WERI-Rb-1 (cell line): Measurements from ENCODE around the gene DISC1.
A peak's percentile ranks its signal among the peaks of the same experiment; 100 is the strongest.

Source experiments
- DNase-seq: peaks from one replicate; pipeline ENCODE4 v3.0.0-alpha.2; 2020
- H3K27ac ChIP-seq: fragments of 250-450 bp; sonication (Bioruptor Pico); 2 replicates; pipeline ENCODE4 v1.5.1; 2020; ENCODE audit warnings: mild to moderate bottlenecking, moderate library complexity
- H3K27me3 ChIP-seq: fragments of 250-450 bp; sonication (Bioruptor Pico); 2 replicates; pipeline ENCODE4 v1.5.1; 2021; ENCODE audit warnings: mild to moderate bottlenecking, low read depth, moderate library complexity; ENCODE audit not compliant: insufficient read depth, severe bottlenecking
- H3K36me3 ChIP-seq: fragments of 250-450 bp; sonication (Bioruptor Pico); 2 replicates; pipeline ENCODE4 v1.5.1; 2020; ENCODE audit warnings: mild to moderate bottlenecking, moderate library complexity
- H3K4me3 ChIP-seq: 2 replicates; pipeline ENCODE4 v1.5.1; 2011; ENCODE audit warnings: low read depth, mild to moderate bottlenecking, control low read depth, low read length
- H3K9me3 ChIP-seq: fragments of 250-450 bp; sonication (Bioruptor Pico); 2 replicates; pipeline ENCODE4 v1.5.1; 2021; ENCODE audit warnings: mild to moderate bottlenecking, moderate library complexity; ENCODE audit not compliant: severe bottlenecking
- CTCF ChIP-seq: IDR thresholded peaks from 2 replicates; pipeline ENCODE4 v1.5.1; 2011; ENCODE audit warnings: low read depth, mild to moderate bottlenecking, control low read depth, inconsistent platforms, low read length

The DISC1 gene

GRCh38 chr1:231882790-231883189, 256.2 kb downstream of the DISC1 start:
- no peaks in the 10 kb centered on the region for H3K27me3 ChIP-seq
- DNase-seq, result no peak
- no peak overlapping the region for H3K27ac ChIP-seq
- H3K36me3 ChIP-seq, result no peaks in the 10 kb centered on the region
- no peak overlapping the region for H3K4me3 ChIP-seq
- no peak for TF ChIP-seq CTCF
- H3K9me3 ChIP-seq, result no peaks in the 10 kb centered on the region

- no peak overlapping the region for H3K27ac ChIP-seq
- peak; percentile 82 for TF ChIP-seq CTCF
- H3K27me3 ChIP-seq, result no peaks in the 10 kb centered on the region
- no peak overlapping the region for H3K4me3 ChIP-seq
- H3K36me3 ChIP-seq, result no peaks in the 10 kb centered on the region
- no peaks in the 10 kb centered on the region for H3K9me3 ChIP-seq
- DNase-seq, result peak; percentile 44
These were observed 256.8 kb downstream of the DISC1 start for GRCh38 chr1:231883382-231883781.

GRCh38 chr1:231885209-231885854, 258.7 kb downstream of the DISC1 start:
- no peaks in the 10 kb centered on the region for H3K27me3 ChIP-seq
- no peaks in the 10 kb centered on the region for H3K9me3 ChIP-seq
- no peak overlapping the region for H3K27ac ChIP-seq
- DNase-seq, result peak; percentile 48
- no peaks in the 10 kb centered on the region for H3K36me3 ChIP-seq
- no peak overlapping the region for H3K4me3 ChIP-seq
- TF ChIP-seq CTCF, result no peak

- no peaks in the 10 kb centered on the region for H3K36me3 ChIP-seq
- H3K9me3 ChIP-seq, result no peaks in the 10 kb centered on the region
- TF ChIP-seq CTCF, result no peak
- H3K27me3 ChIP-seq, result no peaks in the 10 kb centered on the region
- no peak for DNase-seq
- no peak overlapping the region for H3K4me3 ChIP-seq
- no peak overlapping the region for H3K27ac ChIP-seq
These were observed 260.6 kb downstream of the DISC1 start for GRCh38 chr1:231887166-231887565.

- H3K27me3 ChIP-seq, result no peaks in the 10 kb centered on the region
- no peak for DNase-seq
- TF ChIP-seq CTCF, result no peak
- H3K27ac ChIP-seq, result no peak overlapping the region
- no peak overlapping the region for H3K4me3 ChIP-seq
- no peaks in the 10 kb centered on the region for H3K9me3 ChIP-seq
- no peaks in the 10 kb centered on the region for H3K36me3 ChIP-seq
These were observed 261.3 kb downstream of the DISC1 start for GRCh38 chr1:231887866-231888265.

GRCh38 chr1:231890791-231891190, 264.2 kb downstream of the DISC1 start:
- no peak for TF ChIP-seq CTCF
- Histone ChIP-seq H3K9me3 (no peaks in the 10 kb centered on the region), H3K27me3 (no peaks in the 10 kb centered on the region), H3K27ac (no peak overlapping the region), H3K4me3 (no peak overlapping the region), H3K36me3 (no peaks in the 10 kb centered on the region)
- DNase-seq, result no peak
